Esophagus squamous epithelium (tissue), 4 donors: ENCODE results near the gene CIDEC.

Experiments used
- POLR2A ChIP-seq, 4 donors: fragments of 450-650 bp; IDR thresholded peaks; one replicate each; pipeline ENCODE4 v1.6.1; 2017; ENCODE audit warnings: antibody characterized with exemption in 4 of 4, mild to moderate bottlenecking in 4 of 4, moderate library complexity in 3 of 4
- TF ChIP-seq, protein P1 (sequence below), 6 experiments: fragments of 450-650 bp in 4 of 6; fragments of 200-600 bp in 2 of 6; sonication (generic) in 2 of 6; IDR thresholded peaks; one replicate each; pipeline ENCODE4 v1.5.1; 2016 to 2019; ENCODE audit warnings: antibody characterized with exemption in 6 of 6, mild to moderate bottlenecking in 4 of 6, moderate library complexity in 4 of 6

GRCh38 chr3:9833078-9833477, 47.0 kb downstream of the CIDEC start:
- TF ChIP-seq POLR2A (IDR thresholded peaks at IDR 0.05): no peak
- TF ChIP-seq, protein P1, sequence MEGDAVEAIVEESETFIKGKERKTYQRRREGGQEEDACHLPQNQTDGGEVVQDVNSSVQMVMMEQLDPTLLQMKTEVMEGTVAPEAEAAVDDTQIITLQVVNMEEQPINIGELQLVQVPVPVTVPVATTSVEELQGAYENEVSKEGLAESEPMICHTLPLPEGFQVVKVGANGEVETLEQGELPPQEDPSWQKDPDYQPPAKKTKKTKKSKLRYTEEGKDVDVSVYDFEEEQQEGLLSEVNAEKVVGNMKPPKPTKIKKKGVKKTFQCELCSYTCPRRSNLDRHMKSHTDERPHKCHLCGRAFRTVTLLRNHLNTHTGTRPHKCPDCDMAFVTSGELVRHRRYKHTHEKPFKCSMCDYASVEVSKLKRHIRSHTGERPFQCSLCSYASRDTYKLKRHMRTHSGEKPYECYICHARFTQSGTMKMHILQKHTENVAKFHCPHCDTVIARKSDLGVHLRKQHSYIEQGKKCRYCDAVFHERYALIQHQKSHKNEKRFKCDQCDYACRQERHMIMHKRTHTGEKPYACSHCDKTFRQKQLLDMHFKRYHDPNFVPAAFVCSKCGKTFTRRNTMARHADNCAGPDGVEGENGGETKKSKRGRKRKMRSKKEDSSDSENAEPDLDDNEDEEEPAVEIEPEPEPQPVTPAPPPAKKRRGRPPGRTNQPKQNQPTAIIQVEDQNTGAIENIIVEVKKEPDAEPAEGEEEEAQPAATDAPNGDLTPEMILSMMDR (IDR thresholded peaks at IDR 0.05): no peak
